Measurements from ENCODE around the gene GMNN.

The GMNN gene

DNA sequence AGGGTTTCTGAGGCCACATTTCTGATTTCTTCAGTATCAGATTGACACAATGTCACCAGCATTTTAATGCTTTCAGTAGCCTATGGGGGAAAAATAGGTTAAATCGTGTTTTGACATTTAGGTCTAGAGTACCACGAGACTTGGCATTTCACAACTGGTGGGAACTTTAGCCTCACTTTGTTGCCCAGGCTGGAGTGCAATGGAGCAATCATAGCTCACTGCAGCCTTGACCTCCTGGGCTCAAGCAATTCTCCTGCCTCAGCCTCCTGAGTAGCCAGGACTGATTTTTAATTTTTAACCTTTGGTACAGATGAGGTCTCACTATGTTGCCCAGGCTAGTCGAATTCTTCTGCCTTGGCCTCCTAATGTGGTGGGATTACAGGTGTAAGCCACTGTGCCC lies 35.0 kb downstream of the GMNN start:
- TF ChIP-seq, protein P1, sequence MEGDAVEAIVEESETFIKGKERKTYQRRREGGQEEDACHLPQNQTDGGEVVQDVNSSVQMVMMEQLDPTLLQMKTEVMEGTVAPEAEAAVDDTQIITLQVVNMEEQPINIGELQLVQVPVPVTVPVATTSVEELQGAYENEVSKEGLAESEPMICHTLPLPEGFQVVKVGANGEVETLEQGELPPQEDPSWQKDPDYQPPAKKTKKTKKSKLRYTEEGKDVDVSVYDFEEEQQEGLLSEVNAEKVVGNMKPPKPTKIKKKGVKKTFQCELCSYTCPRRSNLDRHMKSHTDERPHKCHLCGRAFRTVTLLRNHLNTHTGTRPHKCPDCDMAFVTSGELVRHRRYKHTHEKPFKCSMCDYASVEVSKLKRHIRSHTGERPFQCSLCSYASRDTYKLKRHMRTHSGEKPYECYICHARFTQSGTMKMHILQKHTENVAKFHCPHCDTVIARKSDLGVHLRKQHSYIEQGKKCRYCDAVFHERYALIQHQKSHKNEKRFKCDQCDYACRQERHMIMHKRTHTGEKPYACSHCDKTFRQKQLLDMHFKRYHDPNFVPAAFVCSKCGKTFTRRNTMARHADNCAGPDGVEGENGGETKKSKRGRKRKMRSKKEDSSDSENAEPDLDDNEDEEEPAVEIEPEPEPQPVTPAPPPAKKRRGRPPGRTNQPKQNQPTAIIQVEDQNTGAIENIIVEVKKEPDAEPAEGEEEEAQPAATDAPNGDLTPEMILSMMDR (IDR thresholded peaks at IDR 0.05; ENCODE audit: borderline replicate concordance, insufficient read depth, low read depth, low read length) = no peak
- no peak overlapping the region for H3K4me3 ChIP-seq (ENCODE audit: low read depth, low read length)

DNA sequence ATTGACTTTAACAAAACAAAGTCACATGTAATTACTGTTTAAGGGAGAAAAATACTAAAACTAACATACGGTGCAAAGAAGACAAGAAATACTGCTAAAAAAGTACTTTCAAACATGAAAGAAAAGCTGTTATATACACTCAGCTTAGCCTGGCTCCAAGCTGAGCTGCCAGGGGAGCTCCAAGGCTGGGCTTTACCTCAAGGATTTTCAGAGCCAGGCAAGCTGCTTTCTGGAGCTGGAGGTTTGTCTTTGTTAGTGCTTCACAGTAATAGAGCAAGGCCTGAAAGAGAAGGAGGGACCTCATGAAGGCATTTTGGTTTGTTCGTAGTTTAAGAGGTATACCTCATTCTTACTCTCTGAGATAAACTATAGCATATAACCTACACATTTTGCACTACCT lies 43.6 kb downstream of the GMNN start:
- TF ChIP-seq, protein P1 (IDR thresholded peaks at IDR 0.05; ENCODE audit: borderline replicate concordance, insufficient read depth, low read depth, low read length) = no peak
- H3K4me3 ChIP-seq (ENCODE audit: low read depth, low read length) = no peak overlapping the region

GRCh38 chr6:24821860-24822444 lies 47.2 kb downstream of the GMNN start:
- TF ChIP-seq, protein P1 (IDR thresholded peaks at IDR 0.05; ENCODE audit: borderline replicate concordance, insufficient read depth, low read depth, low read length) = no peak
- H3K4me3 ChIP-seq (ENCODE audit: low read depth, low read length) = no peak overlapping the region

- no peak overlapping the region for H3K4me3 ChIP-seq (ENCODE audit: low read depth, low read length)
- TF ChIP-seq, protein P1 (IDR thresholded peaks at IDR 0.05; ENCODE audit: borderline replicate concordance, insufficient read depth, low read depth, low read length) = no peak
These were observed 48.0 kb downstream of the GMNN start for GRCh38 chr6:24822696-24823095.

- TF ChIP-seq, protein P1 (IDR thresholded peaks at IDR 0.05; ENCODE audit: borderline replicate concordance, insufficient read depth, low read depth, low read length) = no peak
- no peak overlapping the region for H3K4me3 ChIP-seq (ENCODE audit: low read depth, low read length)
These were observed 48.4 kb downstream of the GMNN start for GRCh38 chr6:24823185-24823584.

GRCh38 chr6:24824142-24824938 lies 49.6 kb downstream of the GMNN start:
- H3K4me3 ChIP-seq (ENCODE audit: low read depth, low read length) = no peak overlapping the region
- TF ChIP-seq, protein P1 (IDR thresholded peaks at IDR 0.05; ENCODE audit: borderline replicate concordance, insufficient read depth, low read depth, low read length) = no peak

DNA sequence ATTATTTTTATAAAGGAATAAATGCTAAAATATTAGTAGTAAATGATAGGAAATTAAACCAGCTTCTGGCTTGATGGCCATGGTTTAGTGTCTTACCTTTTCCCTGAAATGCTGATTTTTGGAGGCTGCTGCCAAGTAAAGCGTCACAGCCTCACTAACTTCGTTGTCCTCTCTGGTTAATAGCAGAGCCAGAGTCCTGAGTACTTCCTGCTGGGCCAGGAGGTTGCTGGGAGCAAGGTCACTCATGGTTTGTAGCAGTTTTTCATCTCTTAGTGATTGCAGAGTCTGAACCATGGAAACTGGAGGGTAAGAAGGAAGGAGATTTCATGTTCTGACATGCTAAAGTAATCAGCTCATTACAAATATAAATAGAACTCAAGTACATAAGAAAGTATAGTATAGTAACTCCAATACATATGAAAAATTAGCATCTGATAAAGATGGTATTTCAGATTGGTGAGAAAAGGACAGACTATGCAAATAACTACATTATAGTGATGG lies 50.4 kb downstream of the GMNN start:
- TF ChIP-seq, protein P1 (IDR thresholded peaks at IDR 0.05; ENCODE audit: borderline replicate concordance, insufficient read depth, low read depth, low read length) = no peak
- no peak overlapping the region for H3K4me3 ChIP-seq (ENCODE audit: low read depth, low read length)

Data from GM12875 (cell line).